ENCODE results near the gene DCANP1. TPM values are rescaled to one million over a fixed set of nuclear protein-coding genes. Genes with fewer than 3 reads are reported as not detected.

The DCANP1 gene
- polyA plus RNA-seq, 1 experiment = not detected

- Histone ChIP-seq H3K27ac (ENCODE audit: low read depth, low read length) (no peak overlapping the region), H3K9me3 (ENCODE audit: control insufficient read depth, insufficient read depth, low read length) (no peaks in the 10 kb centered on the region; the same call in 1 of the 2 replicates), H3K4me3 (ENCODE audit: low read depth, low read length) (no peak overlapping the region), H3K27me3 (ENCODE audit: control insufficient read depth, insufficient read depth, low read length) (peaks cover 42% of the 10 kb centered on the region)
- no peak for DNase-seq (ENCODE audit: low read depth, low spot score)
- POLR2A ChIA-PET = no interaction called here
- no peak for TF ChIP-seq CTCF (IDR thresholded peaks at IDR 0.05; ENCODE audit: low read depth, low read length)
- CTCF ChIA-PET = interaction anchor here (28.4 kb wide), 1 partner anchor 85 kb away, joined by 1313 read pairs; no protein-coding TSS in a partner anchor
Observed at GRCh38 chr5:135473956-135474670, 27.0 kb upstream of the DCANP1 start.

- DNase-seq (ENCODE audit: low read depth, low spot score) = no peak
- no peak for TF ChIP-seq CTCF (IDR thresholded peaks at IDR 0.05; ENCODE audit: low read depth, low read length)
- Histone ChIP-seq H3K27me3 (ENCODE audit: control insufficient read depth, insufficient read depth, low read length) (peaks cover 50% of the 10 kb centered on the region), H3K27ac (ENCODE audit: low read depth, low read length) (no peak overlapping the region), H3K9me3 (ENCODE audit: control insufficient read depth, insufficient read depth, low read length) (no peaks in the 10 kb centered on the region), H3K4me3 (ENCODE audit: low read depth, low read length) (no peak overlapping the region)
- POLR2A ChIA-PET = no interaction called here
- CTCF ChIA-PET = interaction anchor here (1.2 to 28.4 kb wide), 2 partner anchors 14 to 86 kb away, joined by 3 to 1313 read pairs; no protein-coding TSS in a partner anchor
Observed at GRCh38 chr5:135472141-135472540, 25.0 kb upstream of the DCANP1 start.

- ChIA-PET POLR2A (no interaction called here), CTCF (interaction anchor here (1.2 to 28.4 kb wide), 2 partner anchors 14 to 87 kb away, joined by 3 to 1313 read pairs; no protein-coding TSS in a partner anchor)
- Histone ChIP-seq H3K4me3 (ENCODE audit: low read depth, low read length) (no peak overlapping the region), H3K27ac (ENCODE audit: low read depth, low read length) (no peak overlapping the region), H3K9me3 (ENCODE audit: control insufficient read depth, insufficient read depth, low read length) (no peaks in the 10 kb centered on the region), H3K27me3 (ENCODE audit: control insufficient read depth, insufficient read depth, low read length) (peaks cover 54% of the 10 kb centered on the region)
- no peak for DNase-seq (ENCODE audit: low read depth, low spot score)
- TF ChIP-seq CTCF (IDR thresholded peaks at IDR 0.05; ENCODE audit: low read depth, low read length) = no peak
Observed at GRCh38 chr5:135471726-135472125, 24.6 kb upstream of the DCANP1 start.

DNA sequence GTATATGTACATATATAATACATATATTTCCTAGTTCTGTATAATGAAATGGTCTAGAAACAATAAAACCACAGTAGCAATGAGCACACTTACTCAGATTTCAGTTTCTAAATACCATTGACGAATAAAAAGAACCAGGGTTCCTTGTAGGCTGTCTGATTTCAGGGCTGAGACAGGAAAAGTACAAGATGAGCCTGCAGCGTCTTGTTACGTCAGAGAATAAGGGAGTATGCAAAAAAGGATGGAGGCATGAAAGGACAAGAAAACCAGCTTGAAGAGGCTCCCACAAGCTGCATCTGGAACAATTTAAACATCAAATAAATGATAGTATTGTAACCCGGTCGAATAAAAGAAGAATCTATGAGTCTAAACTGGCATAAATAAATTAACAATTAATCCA is 22.8 kb upstream of the DCANP1 start:
- H3K4me3 ChIP-seq (ENCODE audit: low read depth, low read length) = no peak overlapping the region
- no peak for TF ChIP-seq CTCF (IDR thresholded peaks at IDR 0.05; ENCODE audit: low read depth, low read length)
- H3K27me3 ChIP-seq (ENCODE audit: control insufficient read depth, insufficient read depth, low read length) = peaks cover 56% of the 10 kb centered on the region
- CTCF ChIA-PET = interaction anchor here (28.4 kb wide), 1 partner anchor 89 kb away, joined by 1313 read pairs; no protein-coding TSS in a partner anchor
- no peak for DNase-seq (ENCODE audit: low read depth, low spot score)
- POLR2A ChIA-PET = no interaction called here
- H3K9me3 ChIP-seq (ENCODE audit: control insufficient read depth, insufficient read depth, low read length) = no peaks in the 10 kb centered on the region
- no peak overlapping the region for H3K27ac ChIP-seq (ENCODE audit: low read depth, low read length)

DNA sequence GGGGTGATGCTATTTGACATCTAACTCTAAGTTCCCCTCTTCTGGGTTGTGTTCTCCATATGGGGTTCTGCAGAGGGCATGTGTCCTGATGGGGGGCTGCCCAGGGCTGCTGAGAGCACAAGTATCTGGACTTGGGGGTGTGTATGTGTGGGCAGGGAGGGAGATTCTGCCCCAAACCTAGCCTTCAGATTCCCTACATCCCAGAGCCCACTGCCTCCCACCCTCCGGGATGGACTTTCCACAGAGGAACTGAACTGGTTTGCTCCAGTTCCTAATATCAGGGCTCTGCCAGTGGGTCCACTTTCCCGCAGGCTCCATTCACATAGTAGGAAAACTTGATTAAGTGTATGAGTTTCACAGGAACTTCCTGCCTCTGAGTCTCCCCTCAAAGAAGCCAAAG is 21.4 kb upstream of the DCANP1 start:
- peaks cover 57% of the 10 kb centered on the region for H3K27me3 ChIP-seq (ENCODE audit: control insufficient read depth, insufficient read depth, low read length)
- ChIA-PET POLR2A (no interaction called here), CTCF (interaction anchor here (0.6 to 28.4 kb wide), 2 partner anchors 64 to 90 kb away, joined by 3 to 1313 read pairs; no protein-coding TSS in a partner anchor)
- no peak overlapping the region for H3K27ac ChIP-seq (ENCODE audit: low read depth, low read length)
- H3K9me3 ChIP-seq (ENCODE audit: control insufficient read depth, insufficient read depth, low read length) = no peaks in the 10 kb centered on the region
- no peak for TF ChIP-seq CTCF (IDR thresholded peaks at IDR 0.05; ENCODE audit: low read depth, low read length)
- no peak for DNase-seq (ENCODE audit: low read depth, low spot score)
- H3K4me3 ChIP-seq (ENCODE audit: low read depth, low read length) = no peak overlapping the region

Measured in AG04450 (cell line).